Smooth muscle cell (in vitro differentiated cells): Measurements from ENCODE around the gene YBX1. TPM values are rescaled to one million over a fixed set of nuclear protein-coding genes. Genes with fewer than 3 reads are reported as not detected.
"Not testable (repeated sequence)": the region's sequence is repeated elsewhere in the genome, so short reads cannot be mapped to it uniquely, and the experiment has no call there.

Source experiments
- DNase-seq: peaks from one replicate; lab custom pipeline; 2025; ENCODE audit not compliant: unreplicated experiment; lab: John Stamatoyannopoulos, UW
- H2AFZ ChIP-seq: fragments of 200-600 bp; sonication (generic); 2 replicates; pipeline ENCODE4 v1.6.0; 2016; ENCODE audit warnings: antibody characterized with exemption, low read depth, mild to moderate bottlenecking
- H3F3A ChIP-seq: fragments of 200-600 bp; sonication (generic); 2 replicates; pipeline ENCODE4 v1.6.0; 2017; ENCODE audit warnings: antibody characterized with exemption, low read depth
- H3K27ac ChIP-seq: fragments of 200-600 bp; sonication (generic); 2 replicates; pipeline ENCODE4 v1.5.1; 2016; ENCODE audit warnings: low read depth, mild to moderate bottlenecking
- H3K27me3 ChIP-seq: fragments of 200-600 bp; sonication (generic); 2 replicates; pipeline ENCODE4 v1.6.1; 2016; ENCODE audit warnings: low read depth, mild to moderate bottlenecking
- H3K36me3 ChIP-seq: fragments of 200-600 bp; sonication (generic); 2 replicates; pipeline ENCODE4 v1.5.1; 2016; ENCODE audit warnings: low read depth
- H3K4me1 ChIP-seq: fragments of 200-600 bp; sonication (generic); 2 replicates; pipeline ENCODE4 v1.5.1; 2016; ENCODE audit warnings: low read depth
- H3K4me2 ChIP-seq: fragments of 200-600 bp; sonication (generic); 2 replicates; pipeline ENCODE4 v1.6.0; 2016; ENCODE audit warnings: mild to moderate bottlenecking
- H3K4me3 ChIP-seq: fragments of 200-600 bp; sonication (generic); 2 replicates; pipeline ENCODE4 v1.5.1; 2016; ENCODE audit warnings: mild to moderate bottlenecking
- H3K79me2 ChIP-seq: fragments of 200-600 bp; sonication (generic); 2 replicates; pipeline ENCODE4 v1.6.0; 2016; ENCODE audit warnings: low read depth, mild to moderate bottlenecking
- H3K9ac ChIP-seq: fragments of 200-600 bp; sonication (generic); 2 replicates; pipeline ENCODE4 v1.6.0; 2016; ENCODE audit warnings: low read depth
- H3K9me3 ChIP-seq: fragments of 200-600 bp; sonication (generic); replicated peaks from 2 replicates; pipeline ENCODE4 v1.5.1; 2016; ENCODE audit warnings: low read depth
- H4K20me1 ChIP-seq: fragments of 200-600 bp; sonication (generic); 2 replicates; pipeline ENCODE4 v1.6.0; 2016; ENCODE audit warnings: low read depth
- CTCF ChIP-seq: fragments of 200-600 bp; sonication (generic); IDR thresholded peaks from 2 replicates; pipeline ENCODE4 v1.5.1; 2017; ENCODE audit warnings: borderline replicate concordance, mild to moderate bottlenecking, antibody characterized with exemption; ENCODE audit not compliant: insufficient read depth, poor library complexity, severe bottlenecking
- WGBS: methylation state at CpG from one replicate; pipeline ENCODE4 v1.1.7; 2016; ENCODE audit warnings: low lambda C conversion rate; 5-methylcytosine and 5-hydroxymethylcytosine counted together
- polyA plus RNA-seq: library from polyadenylated mRNA; unstranded; fragments of >200 nt; fragmentation: Nextera tagmentation; extraction: Ambion mirVana; gene quantifications from 2 replicates; pipeline ENCODE4 v1.2.1, GENCODE V29; 2016
- total RNA-seq: library from RNA; depleted of rRNA; stranded (reverse); fragments of >200 nt; gene quantifications from 2 replicates; pipeline ENCODE4 v1.2.3, GENCODE V29; 2014

YBX1 gene
- total and polyA plus RNA-seq, 2 experiments from 2014 or later: 284 to 587 TPM

GRCh38 chr1:42680921-42681683 lies 1.1 kb upstream of the YBX1 start:
- no peak for DNase-seq
- no peaks in the 10 kb centered on the region for H3K9me3 ChIP-seq

DNA sequence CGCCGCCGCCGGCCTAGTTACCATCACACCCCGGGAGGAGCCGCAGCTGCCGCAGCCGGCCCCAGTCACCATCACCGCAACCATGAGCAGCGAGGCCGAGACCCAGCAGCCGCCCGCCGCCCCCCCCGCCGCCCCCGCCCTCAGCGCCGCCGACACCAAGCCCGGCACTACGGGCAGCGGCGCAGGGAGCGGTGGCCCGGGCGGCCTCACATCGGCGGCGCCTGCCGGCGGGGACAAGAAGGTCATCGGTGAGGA lies 193 bp downstream of the YBX1 start:
- not testable (repeated sequence) for H2AFZ ChIP-seq, H3K27me3 ChIP-seq, H3K36me3 ChIP-seq, H3K9ac ChIP-seq, H3F3A ChIP-seq, DNase-seq, H3K9me3 ChIP-seq, H3K27ac ChIP-seq
- peaks cover 45% of the 10 kb centered on the region for H3K79me2 ChIP-seq
- 0% methylated on average over 4 of the region's 33 CpGs for WGBS
- H3K4me2 ChIP-seq: peak overlapping the region; percentile 72
- peaks cover 45% of the 10 kb centered on the region for H4K20me1 ChIP-seq
- peak overlapping the region; percentile 74 for H3K4me3 ChIP-seq
- H3K4me1 ChIP-seq: peaks cover 40% of the 10 kb centered on the region

More at GRCh38 chr1:42680921-42681683, 1.1 kb upstream of the YBX1 start:
- Histone ChIP-seq H3K79me2 (peaks cover 32% of the 10 kb centered on the region), H3K4me1 (peaks cover 34% of the 10 kb centered on the region), H3K9ac (peak overlapping the region; percentile 68), H3K36me3 (no peaks in the 10 kb centered on the region), H3F3A (peaks cover 7% of the 10 kb centered on the region), H3K27me3 (no peaks in the 10 kb centered on the region), H3K4me2 (peak overlapping the region; percentile 90), H3K4me3 (peak overlapping the region; percentile 74), H2AFZ (peak overlapping the region; percentile 90), H4K20me1 (peaks cover 32% of the 10 kb centered on the region), H3K27ac (peak overlapping the region; percentile 75)
- no peak for TF ChIP-seq CTCF
- WGBS: 9% methylated on average over 18 of the region's 18 CpGs

DNA sequence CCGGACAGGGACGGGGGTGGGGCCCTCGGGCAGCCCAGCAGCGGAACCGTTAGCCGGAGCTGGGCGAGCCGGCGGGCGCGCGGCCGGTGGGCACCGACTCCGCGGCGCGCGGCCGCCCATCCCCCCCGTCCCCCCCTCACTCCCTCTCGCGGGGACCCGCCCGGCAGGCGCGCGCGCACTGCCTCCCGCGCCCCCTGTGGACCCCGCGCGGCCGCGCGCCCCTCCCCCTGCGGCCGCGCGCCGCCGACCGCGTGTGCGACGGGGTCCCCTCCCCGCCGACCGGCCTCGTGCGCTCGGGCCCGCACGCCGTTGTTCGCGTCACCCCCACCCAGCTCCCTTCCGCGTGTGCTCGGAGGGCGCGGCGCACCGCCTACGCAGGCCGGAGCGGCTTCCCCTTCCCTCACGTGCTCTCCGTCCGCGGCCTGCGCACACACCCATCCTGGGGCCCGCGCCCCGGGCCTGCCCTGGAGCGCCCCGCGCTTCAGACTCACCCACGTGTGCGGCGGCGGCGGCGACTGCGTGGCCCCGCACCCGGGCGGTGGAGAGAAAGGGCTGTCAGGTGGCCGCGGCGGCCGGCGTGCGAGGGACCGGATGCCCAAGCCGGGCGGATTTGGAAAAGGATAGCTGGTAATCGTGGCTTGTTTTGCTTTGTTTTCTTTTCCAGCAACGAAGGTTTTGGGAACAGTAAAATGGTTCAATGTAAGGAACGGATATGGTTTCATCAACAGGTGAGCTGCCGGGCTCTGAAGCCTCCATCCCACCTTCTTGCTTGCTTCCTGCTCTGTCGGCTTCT lies 717 bp downstream of the YBX1 start:
- TF ChIP-seq CTCF: no peak

GRCh38 chr1:42684139-42684538 lies 1.9 kb downstream of the YBX1 start:
- H3K4me3 ChIP-seq: peak overlapping the region; percentile 74
- WGBS: 30% methylated on average over 5 of the region's 5 CpGs
- H2AFZ ChIP-seq: no peak overlapping the region
- peak overlapping the region; percentile 93 for H3K4me2 ChIP-seq
- H3K36me3 ChIP-seq: no peaks in the 10 kb centered on the region
- H3K9ac ChIP-seq: peak overlapping the region; percentile 53
- H4K20me1 ChIP-seq: peaks cover 63% of the 10 kb centered on the region
- TF ChIP-seq CTCF: no peak
- peak overlapping the region; percentile 4 for H3K27ac ChIP-seq
- no peaks in the 10 kb centered on the region for H3K27me3 ChIP-seq
- H3K79me2 ChIP-seq: peaks cover 63% of the 10 kb centered on the region
- no peak for DNase-seq
- no peaks in the 10 kb centered on the region for H3K9me3 ChIP-seq
- peaks cover 7% of the 10 kb centered on the region for H3F3A ChIP-seq
- H3K4me1 ChIP-seq: peaks cover 44% of the 10 kb centered on the region

More for the DNA sequence above, 717 bp downstream of the YBX1 start:
- Histone ChIP-seq H3K9ac (peak overlapping the region; percentile 53), H4K20me1 (peaks cover 51% of the 10 kb centered on the region), H3K27ac (peak overlapping the region; percentile 33), H3K9me3 (no peaks in the 10 kb centered on the region), H3K4me2 (peak overlapping the region; percentile 93), H3K27me3 (no peaks in the 10 kb centered on the region), H3K4me3 (peak overlapping the region; percentile 74), H3K4me1 (peaks cover 44% of the 10 kb centered on the region), H3K79me2 (peaks cover 51% of the 10 kb centered on the region), H3F3A (peaks cover 7% of the 10 kb centered on the region), H2AFZ (no peak overlapping the region), H3K36me3 (no peaks in the 10 kb centered on the region)
- under 1% methylated on average over 45 of the region's 103 CpGs for WGBS
- peak; percentile 28 for DNase-seq
